ENCODE data around the gene TTC39B.
A peak's percentile ranks its signal among the peaks of the same experiment; 100 is the strongest.

The TTC39B gene

GRCh38 chr9:15163931-15164330 lies 143.1 kb downstream of the TTC39B start:
- DNase-seq (ENCODE audit: low read depth), result no peak

- DNase-seq (ENCODE audit: low read depth), result no peak
Measured at GRCh38 chr9:15161753-15162152, 145.3 kb downstream of the TTC39B start.

- DNase-seq (ENCODE audit: low read depth), result no peak
Measured at GRCh38 chr9:15160673-15161072, 146.3 kb downstream of the TTC39B start.

GRCh38 chr9:15158064-15158463 lies 149.0 kb downstream of the TTC39B start:
- no peak for DNase-seq (ENCODE audit: low read depth)

- DNase-seq (ENCODE audit: low read depth), result no peak
Measured at GRCh38 chr9:15157381-15157780, 149.6 kb downstream of the TTC39B start.

GRCh38 chr9:15156241-15156640 lies 150.8 kb downstream of the TTC39B start:
- no peak for DNase-seq (ENCODE audit: low read depth)

- no peak for DNase-seq (ENCODE audit: low read depth)
Measured at GRCh38 chr9:15155826-15156225, 151.2 kb downstream of the TTC39B start.

GRCh38 chr9:15155323-15155722 lies 151.7 kb downstream of the TTC39B start:
- no peak for DNase-seq (ENCODE audit: low read depth)

- DNase-seq (ENCODE audit: low read depth), result no peak
Measured at GRCh38 chr9:15154677-15155076, 152.3 kb downstream of the TTC39B start.

GRCh38 chr9:15153961-15154360 lies 153.1 kb downstream of the TTC39B start:
- DNase-seq (ENCODE audit: low read depth), result no peak

- DNase-seq (ENCODE audit: low read depth), result no peak
Measured at GRCh38 chr9:15150939-15151338, 156.1 kb downstream of the TTC39B start.

- DNase-seq (ENCODE audit: low read depth), result no peak
Measured at GRCh38 chr9:15149450-15149849, 157.6 kb downstream of the TTC39B start.

GRCh38 chr9:15146268-15146700 lies 160.7 kb downstream of the TTC39B start:
- no peak for DNase-seq (ENCODE audit: low read depth)

- DNase-seq (ENCODE audit: low read depth), result no peak
Measured at GRCh38 chr9:15144622-15145061, 162.4 kb downstream of the TTC39B start.

- no peak for DNase-seq (ENCODE audit: low read depth)
Measured at GRCh38 chr9:15142878-15143534, 164.0 kb downstream of the TTC39B start.

- DNase-seq (ENCODE audit: low read depth), result no peak
Measured at GRCh38 chr9:15140051-15140450, 167.0 kb downstream of the TTC39B start.

- no peak for DNase-seq (ENCODE audit: low read depth)
Measured at GRCh38 chr9:15139469-15139868, 167.5 kb downstream of the TTC39B start.

GRCh38 chr9:15138357-15138686 lies 168.7 kb downstream of the TTC39B start:
- DNase-seq (ENCODE audit: low read depth), result no peak

- DNase-seq (ENCODE audit: low read depth), result no peak
Measured at GRCh38 chr9:15137658-15138356, 169.2 kb downstream of the TTC39B start.

- no peak for DNase-seq (ENCODE audit: low read depth)
Measured at GRCh38 chr9:15137089-15137488, 169.9 kb downstream of the TTC39B start.

- DNase-seq (ENCODE audit: low read depth), result no peak
Measured at GRCh38 chr9:15136646-15137045, 170.4 kb downstream of the TTC39B start.

GRCh38 chr9:15135164-15135792 lies 171.7 kb downstream of the TTC39B start:
- peak; percentile 6 for DNase-seq (ENCODE audit: low read depth)

GRCh38 chr9:15133488-15133887 lies 173.5 kb downstream of the TTC39B start:
- DNase-seq (ENCODE audit: low read depth), result no peak
